ENCODE measurements around the gene ARAP1.

Gene ARAP1

DNA sequence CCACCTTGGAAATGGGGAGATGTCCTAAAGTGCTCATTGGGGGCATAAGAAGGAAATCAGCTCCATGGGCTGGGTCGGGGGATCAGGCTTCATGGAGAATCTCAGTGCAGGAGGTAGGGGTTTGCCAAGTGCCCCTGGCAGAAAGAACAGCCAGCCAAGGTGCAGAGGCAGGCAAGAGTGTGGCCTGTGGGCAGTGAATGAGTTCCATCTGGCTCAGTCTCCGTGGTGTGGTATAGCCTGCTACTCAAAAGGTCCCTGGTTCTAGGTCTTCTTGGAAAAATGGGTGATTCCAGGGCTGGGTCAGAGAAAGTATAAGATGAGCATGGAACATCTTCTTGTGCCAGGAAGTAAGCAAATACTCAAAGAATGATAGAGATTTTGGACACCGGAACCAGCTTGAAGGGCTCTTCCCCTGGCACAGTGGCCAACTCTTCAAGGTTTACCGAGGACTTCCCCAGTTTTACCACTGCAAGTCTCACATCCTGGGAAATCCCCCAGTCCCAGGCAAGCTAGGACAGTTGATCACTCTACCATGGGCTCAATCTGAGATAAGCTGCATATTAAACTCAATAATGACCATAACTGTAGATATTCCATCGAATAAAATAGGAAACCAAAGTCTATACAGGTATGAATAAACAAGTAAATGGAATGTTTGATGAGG is 10.6 kb upstream of the ARAP1 start:
- DNase-seq (ENCODE audit: low read depth), result no peak

DNA sequence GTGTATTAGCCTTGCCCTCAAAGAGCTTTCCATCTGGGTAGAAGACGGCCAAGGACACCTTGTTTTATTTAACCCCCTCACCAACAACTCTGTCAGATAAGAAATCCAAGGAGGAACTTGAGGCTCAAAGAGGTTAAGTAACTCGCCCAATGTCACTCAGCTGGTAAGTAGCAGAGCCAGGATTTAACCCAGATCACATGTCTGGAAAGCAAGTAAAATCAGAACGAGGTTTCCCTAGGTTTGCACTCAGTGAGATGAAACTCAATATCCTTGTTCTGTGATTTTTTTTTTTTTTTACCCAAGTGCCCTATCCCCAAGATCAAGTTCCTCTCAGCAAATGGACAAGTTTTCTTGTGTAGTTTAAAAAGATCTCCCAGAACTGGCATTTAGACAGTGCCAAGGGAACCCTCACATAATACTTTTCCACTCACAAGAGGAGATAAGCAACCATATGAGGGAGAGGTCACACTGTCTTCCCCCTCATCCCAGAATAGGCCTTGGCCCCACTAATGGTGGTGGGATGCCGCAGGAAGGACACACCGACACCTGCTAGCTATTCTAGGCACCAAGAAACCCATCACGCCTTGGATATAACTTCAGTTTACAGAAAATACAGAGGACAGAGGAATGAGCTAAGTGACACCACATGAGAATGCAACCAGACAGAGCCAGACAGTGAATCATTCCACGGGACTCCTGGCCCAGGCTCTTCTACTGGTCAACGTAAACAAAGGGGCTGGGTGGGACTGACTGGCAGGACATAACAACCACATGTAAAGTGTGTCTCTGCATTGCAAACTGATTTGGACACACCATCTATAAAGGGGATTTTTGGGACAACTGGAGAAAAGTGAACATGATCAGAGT is 8.6 kb upstream of the ARAP1 start:
- peak; percentile 77 for DNase-seq (ENCODE audit: low read depth)

DNA sequence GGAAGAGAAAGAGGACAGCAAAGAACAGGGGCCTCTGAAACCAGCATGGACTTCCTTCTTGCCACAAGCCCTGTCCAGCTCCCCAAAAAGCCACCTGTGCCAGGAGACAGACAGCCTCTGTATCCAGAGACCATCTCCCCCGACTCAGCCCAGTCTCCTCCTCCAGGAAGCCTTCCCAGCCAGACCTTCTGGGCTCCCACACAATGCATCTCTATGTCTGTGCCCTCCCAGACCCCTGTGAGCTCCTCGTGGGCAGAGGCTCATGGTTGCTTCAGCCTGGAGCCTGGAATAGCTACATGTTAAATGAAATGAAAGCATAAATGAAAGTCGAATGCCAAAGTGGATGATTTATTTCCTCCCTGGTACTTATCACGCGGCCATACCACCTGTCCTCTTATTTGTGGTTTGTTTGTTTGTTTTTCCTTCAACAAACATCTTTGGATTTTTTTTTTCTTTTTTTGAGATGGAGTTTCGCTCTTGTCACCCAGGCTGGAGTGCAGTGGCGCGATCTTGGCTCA is 7.3 kb upstream of the ARAP1 start:
- DNase-seq (ENCODE audit: low read depth), result no peak

DNA sequence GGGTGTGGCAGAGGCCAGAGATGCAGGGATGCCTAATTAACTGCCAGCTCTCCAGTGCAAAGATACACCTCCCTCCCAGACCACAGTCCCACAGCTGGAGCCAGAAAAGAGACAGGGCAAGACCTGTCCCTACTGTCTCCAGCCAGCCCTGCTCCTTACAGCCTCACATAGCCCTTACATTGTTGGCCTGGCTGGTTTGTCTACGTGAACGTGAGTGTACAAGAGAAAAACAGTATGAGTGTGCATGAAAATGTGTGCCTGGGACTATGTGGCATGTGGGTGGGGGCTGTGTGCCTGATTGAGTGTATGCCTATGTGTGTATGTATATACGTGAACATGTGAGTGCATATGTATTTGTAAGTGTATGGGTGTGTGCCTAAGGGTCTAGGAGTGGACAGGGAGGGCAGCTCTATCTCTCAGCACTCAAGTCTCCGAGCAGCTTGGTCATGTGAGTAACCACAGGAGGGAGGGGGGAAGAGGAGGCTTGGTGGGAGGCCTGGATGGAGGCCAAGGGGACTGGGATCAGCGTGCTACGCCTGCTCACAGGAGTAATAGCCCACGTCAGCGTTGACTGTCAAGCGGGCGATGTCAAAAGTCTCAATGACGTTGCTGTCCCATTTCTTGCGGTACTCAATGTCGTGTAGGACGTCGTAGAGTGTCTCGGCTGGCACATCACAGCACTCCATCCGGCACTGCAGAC is 6.6 kb upstream of the ARAP1 start:
- no peak for DNase-seq (ENCODE audit: low read depth)

DNA sequence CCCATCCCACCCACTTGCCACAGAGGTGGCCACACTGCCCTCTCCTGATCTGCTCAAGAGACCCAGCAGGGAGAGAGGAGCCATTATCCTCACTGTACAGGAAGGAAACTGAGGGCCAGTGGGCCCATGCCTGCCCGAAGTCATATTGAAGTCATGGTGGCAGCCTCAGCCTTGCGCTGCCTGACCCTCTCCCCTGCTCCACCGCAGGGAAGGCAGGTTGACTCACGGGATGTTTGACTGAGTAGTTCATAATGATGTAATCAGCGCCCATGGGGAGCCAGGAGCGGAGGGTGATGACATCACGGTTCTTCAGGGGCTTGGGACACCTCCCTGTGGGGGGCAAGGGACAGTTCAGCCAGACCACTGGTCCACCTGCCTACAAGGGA is 6.1 kb upstream of the ARAP1 start:
- DNase-seq (ENCODE audit: low read depth), result peak; percentile 93

DNA sequence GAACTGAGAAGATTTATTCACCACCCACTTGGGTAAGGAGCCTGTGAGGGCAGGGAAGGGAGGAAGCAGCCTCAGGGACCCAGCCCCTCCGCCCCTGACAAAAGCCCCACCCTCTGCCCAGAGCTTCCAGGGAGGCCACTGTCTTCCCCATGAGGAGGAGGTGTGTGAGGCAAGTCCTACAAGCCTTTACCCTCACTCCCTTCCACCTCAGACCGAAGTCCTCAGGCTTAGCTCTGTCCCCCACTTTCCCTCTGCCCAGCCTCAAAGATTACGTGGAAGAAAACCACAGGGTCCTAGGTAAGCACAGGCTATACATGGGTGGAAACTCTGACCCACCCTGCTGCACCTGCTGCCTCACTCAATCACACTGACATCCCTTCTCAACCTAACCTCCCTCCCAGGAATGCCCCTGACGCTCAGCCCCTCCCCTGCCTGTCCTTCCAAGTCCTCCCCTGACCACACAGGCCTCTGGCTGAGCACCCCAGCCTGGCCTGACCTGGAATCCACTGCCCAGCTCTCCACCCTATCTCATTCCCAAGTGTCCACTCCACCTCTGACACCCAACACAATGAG is 3.6 kb upstream of the ARAP1 start:
- DNase-seq (ENCODE audit: low read depth), result no peak

DNA sequence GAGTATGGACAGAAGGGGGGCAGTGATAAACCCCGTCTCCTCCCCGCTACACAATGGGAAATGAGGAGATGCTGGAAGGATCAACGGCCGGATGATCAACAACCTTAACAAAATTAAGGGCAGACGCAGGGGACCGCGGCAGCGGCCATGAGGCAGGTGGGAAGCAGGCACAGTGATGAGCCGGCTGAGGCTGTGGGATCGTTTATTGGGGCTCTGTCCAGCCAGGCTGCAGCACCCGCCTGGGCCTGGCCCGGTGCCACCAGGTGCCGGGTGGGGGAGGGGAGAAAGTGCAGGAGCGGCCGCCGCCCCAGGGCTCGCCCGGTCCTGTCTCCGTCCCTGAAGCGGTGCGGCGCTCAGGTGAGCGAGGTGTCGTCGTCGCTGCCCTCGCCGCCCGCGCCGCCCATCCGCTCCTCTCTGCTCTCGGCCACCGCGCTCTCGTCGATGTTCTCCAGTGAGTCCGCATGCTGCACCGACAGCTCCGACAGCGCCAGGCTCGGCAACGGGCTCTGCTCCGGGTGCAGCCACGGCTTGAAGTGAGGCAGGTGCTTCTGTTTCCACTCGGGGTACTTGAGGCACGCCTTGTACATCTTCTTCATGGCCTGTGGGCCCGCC is 2.4 kb upstream of the ARAP1 start:
- no peak for DNase-seq (ENCODE audit: low read depth)

DNA sequence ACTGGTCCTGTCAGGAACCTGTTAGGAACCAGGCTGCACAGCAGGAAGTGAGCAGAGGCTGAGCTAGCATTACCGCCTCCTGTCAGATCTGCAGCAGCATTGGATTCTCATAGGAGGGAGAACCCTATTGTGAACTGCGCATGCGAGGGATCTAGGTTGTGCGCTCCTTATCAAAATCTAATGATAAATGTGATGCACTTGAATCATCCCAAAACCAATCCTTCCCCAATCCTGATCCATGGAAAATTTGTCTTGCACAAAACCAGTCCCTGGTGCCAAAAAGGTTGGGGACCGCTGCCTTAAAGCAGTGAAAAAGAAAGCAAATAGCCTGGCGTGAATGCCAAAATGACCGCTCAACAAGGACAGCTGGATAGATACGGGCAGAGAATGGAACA is 1.9 kb upstream of the ARAP1 start:
- DNase-seq (ENCODE audit: low read depth), result no peak

DNA sequence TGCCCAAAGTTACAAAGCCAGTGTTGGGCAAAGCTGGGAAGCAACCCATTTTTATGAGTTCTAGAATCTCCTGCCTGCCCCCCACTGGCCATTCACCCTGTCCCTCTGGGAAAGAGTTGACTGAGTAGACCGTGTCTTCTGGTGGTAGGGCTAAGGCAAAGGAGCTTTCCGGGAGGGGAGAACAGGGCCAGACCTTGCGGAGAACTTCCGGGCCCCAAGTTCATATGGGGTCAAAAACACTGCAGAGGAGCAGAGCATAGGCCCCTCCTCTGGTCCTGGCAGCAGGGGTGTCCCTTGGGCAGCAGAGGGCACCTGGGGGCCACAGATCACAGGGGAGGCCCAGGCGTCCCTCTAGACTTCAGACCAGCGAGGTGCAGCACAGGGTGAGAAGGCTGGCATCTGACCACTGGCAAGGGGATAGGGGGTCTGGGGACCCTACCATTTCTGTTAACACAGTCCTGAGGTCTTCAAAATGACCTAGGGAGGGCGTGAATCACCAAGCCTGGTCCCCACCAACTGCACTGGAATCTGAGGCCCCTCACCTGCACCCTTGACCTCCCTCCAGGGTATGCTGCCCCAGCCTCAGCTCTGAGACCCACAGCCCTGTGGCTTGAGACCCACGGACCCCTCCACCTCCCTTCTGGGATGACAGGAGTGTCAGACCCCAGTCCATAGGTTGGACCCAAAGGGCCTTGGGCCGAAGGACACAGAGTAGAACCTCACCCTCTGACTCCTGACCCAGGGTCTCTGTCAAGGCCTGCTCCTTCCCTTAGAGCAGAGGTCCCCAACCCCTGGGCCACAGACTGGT is 1.3 kb upstream of the ARAP1 start:
- no peak for DNase-seq (ENCODE audit: low read depth)

DNA sequence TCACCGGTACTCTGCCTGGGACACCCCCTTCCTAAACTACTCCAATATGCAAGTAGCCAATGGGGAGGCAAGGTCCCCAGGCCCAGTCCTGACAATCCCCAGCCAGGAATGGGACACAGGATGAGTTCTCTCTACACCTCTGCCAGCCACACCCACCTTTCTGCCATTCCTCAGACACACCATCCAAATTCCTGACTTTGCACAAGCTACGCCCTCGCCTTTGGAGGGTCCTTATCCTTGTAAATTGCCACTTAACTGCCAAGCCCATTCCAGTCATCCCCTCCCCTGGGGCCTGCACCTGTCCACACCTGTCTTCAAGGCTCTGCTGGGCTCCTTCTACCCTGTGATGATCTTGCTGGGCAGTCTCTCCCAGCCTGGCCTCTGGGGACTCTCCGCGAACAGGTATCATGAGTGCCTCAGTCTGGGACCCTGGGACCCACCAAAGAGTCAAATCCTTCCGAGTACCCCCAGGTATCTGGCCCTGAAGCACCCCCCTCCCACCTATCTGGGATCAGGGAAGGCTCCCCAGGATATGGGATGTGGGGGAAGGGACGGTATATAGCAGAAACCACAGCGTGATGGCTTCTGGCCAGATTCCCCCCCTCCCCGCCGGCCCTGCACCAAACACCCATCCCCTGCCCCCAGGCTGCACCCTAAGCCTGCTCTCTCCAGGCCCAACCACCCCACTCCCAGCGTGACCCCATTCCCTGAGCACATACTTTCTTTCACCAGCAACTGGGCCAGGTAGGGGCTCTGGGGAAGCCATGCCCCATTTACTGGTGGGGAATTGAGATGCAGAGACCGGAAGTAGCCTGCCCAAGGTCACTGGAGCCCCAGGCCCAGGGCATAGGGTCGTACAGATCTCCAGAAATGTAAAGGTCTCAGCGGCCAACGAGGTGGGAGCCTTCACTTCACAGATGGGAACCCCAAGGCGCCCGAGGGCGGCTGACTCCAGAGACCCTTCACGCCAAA is 806 bp downstream of the ARAP1 start:
- no peak for DNase-seq (ENCODE audit: low read depth)

DNA sequence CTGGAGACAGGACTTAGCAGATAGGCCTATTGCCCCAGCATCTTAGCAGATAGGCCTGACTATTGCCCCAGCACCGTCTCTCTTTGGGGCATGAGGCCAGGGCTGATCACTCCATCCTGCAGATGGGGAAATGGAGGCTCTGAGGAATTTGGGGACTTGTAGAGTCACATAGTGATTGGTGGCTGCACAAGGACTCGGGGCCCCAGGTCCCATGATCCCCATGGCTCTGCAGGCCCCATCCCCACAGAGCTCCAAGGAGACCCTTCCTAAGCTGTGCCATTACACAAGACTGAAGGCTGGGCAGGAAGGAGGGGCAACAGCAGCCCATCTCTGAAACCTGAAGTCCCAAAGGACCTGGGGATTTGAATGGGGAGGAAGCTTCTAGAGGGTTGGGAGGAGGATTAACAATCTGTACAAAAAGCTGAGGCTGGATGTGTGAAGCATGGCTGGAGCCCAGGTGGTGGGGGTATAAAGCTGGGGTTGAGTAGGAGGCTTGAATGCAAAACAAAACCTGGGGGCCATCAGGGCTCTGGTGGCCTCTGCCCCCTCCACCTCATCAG is 1.6 kb downstream of the ARAP1 start:
- DNase-seq (ENCODE audit: low read depth), result no peak

DNA sequence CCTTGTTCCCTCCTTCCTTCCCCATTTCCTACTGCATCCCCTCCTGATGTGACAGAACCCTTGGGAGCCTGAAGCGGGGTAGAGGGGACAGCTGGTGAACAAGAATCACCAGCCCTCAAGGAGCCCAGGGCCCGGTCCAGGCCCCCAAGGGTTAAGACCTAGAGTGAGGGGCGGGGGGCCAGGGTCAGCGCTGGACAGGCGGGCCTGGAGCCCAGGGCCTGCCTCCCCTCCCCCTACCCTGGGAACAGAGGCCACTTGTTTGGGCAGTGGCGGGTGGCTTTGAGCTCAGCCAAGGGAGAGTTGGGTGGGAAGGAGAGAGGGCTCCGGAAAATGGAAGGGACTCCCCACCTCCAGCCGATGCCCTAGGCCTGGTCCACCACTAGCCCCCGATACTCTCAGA is 2.1 kb downstream of the ARAP1 start:
- DNase-seq (ENCODE audit: low read depth), result no peak

DNA sequence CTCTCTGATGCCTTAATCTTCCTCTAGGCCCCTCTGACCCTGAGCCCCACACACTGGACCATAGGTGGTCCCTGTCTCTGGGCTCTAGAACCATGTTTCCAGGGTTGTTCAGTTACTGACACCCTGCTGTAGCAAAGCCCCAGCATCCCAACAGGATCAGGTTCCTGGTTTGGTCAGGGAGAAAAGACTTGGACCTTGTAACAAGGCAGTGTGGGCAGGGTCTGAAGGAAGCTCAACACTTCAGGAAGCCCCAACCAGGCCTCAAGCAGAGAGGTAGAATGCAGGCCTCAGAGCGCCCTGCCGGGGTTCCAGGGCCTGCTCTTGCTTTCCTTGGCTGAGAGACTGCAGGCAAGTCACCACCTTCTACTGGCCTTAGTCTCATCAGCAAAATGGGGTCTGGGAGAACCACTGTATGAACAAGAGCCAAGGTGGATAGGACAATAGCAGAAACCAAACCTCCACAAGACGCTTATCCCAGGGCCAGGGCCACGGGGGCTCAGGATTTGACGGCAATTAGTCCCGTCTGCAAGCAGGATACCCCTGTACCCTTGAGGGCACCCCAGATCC is 4.8 kb downstream of the ARAP1 start:
- no peak for DNase-seq (ENCODE audit: low read depth)

DNA sequence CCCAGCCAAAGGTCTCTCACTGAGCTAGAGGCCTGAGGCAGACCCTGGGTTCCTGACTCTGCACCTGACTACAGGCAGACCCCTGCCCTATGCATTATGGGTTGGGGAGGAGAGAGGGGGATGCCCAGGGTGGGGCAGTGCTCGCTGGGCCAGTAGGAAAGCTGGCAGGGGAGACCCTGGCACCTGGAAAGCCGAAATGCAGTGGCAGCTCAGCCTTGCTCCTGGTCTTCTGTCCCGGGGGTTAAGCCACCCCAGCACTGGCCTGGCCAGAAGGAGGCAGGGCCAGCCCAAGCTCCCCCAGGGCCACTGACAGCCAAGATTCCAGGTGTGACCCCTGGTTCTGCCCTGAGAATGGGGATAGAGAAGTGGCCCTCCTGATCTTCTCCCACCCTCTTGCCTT is 5.4 kb downstream of the ARAP1 start:
- no peak for DNase-seq (ENCODE audit: low read depth)

DNA sequence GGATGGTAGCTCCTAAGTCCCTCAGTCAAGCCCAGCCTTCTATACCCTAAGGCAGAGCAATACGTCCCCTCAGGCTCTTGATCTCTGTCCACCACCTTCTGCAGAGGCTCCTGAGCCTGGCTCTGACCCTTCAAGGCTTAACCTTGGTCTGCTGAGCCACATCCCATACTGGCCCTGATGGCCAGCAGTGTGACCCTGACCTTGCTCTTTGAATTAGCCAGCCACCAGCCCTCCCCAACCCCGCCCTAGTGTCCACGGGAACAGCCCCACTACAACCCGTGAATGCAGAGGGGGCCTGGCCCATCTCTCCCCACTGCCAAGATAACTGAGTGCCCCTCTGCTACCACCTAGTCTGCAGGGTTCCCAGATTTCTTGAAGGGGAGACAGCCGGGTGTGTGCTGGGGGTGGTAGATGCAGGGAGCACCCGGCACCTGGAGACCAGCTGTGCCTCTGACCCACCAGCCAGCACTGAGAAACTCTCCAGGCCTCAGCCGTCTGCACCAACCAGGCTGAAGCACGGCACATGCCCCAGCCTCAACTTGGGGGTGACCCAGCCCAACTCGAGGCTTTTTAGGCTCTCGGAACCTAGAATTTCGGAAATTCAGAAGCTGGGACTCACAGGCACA is 6.2 kb downstream of the ARAP1 start:
- no peak for DNase-seq (ENCODE audit: low read depth)

DNA sequence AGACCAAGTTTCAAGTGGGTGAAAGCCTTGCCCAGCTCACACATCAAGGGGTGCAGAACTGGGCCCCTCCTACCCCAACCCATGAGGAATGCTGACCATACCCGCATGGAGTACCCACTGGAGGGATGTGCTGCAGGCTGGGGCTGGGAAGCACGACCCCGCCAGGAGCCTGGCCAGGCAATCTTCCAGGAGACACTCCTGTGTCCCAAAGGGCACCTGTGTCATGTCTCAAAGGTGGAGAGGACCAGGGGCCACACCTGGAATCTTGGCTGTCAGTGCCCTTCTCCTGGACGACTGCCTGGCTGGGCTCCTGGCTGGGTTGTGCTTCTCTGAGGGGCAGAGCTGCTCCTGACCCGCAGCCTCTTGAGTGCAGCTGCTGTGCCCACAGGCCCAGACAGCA is 6.7 kb downstream of the ARAP1 start:
- no peak for DNase-seq (ENCODE audit: low read depth)

DNA sequence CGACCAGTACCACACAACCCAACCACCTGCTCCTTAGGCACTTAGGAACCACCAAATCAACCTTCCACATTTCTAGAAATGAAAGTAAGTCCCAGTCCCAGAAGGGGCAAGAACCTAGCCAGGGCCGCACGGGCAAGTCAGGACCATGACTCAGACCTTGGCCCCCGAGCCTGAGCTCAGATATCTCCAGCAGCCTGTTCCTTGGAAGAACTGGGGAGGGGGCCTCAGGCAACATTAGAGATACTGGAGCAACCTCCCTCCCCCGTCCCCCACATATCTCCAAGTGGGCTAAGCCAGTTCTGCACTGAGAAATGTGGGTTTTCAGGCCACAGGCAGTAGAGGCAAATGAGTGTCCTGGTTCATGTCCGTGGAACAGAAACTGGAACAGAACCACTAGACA is 7.7 kb downstream of the ARAP1 start:
- no peak for DNase-seq (ENCODE audit: low read depth)

DNA sequence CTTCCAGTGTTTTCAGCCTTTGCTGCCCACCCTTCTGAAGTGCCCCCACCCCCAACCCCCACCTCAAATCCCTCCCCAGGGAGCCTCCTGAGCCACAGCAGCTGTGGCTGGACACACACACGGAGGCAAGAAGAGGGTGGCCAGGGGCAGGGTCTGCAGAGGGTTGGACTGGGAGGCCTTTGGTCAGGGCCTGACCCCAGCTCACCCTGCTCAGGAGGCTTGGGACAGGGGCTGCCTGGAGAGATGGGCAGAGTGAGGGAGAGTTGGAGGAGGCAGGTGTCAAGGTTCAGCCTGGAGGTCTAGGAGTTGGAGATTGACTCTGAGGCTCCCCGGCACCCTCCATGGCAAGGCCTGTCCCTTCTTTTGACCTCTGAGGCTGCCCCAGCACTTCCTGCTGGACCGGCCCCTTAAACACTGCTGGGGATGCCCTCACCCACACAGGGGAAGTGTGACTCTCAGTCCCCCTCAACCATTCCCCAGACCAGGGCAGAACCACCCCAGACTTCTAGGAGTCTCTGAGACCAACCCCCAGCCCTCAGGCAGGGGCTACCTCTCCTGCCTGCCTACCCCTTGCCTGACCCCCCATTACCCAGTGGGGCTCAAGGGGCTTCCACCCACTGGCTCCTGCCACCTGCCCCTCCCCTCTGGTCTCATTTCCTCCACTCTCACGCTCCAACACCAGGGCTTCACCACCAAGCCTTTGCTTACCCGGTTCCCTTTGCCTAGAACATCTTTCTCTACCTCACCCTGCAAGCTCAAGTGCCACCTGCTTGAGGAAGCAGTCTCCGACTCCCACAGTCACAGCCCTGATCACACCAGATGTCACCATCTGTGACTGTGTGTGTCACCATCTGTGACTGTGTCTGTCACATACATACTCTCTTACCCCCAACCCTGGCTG is 8.6 kb downstream of the ARAP1 start:
- DNase-seq (ENCODE audit: low read depth), result no peak

Data from ELR (cell line).